Stomach (tissue), 9 donors: ENCODE measurements around the gene DHDH. TPM values are rescaled to one million over a fixed set of nuclear protein-coding genes. Genes with fewer than 3 reads are reported as not detected.

Experiments
- DNase-seq, 2 donors: peaks; one replicate each; pipeline versions ENCODE4 v3.0.0 to v3.0.0-alpha.2; 2013 to 2019
- H3K27ac ChIP-seq, 5 donors: fragments of 200-600 bp in 4 of 5; sonication (generic) in 4 of 5; one replicate each; pipeline ENCODE4 v1.5.1; 2013 to 2019; ENCODE audit warnings: mild to moderate bottlenecking in 1 of 5, moderate library complexity in 1 of 5
- H3K27me3 ChIP-seq, 3 donors: fragments of 200-600 bp; sonication (generic); one replicate each; pipeline ENCODE4 v1.5.1; 2017 to 2019; ENCODE audit warnings: mixed run types in 1 of 3
- H3K36me3 ChIP-seq, 4 donors: fragments of 200-600 bp; sonication (generic); 1 replicate in 3 of 4; 2 replicates in 1 of 4; pipeline ENCODE4 v1.5.1; 2016 to 2019
- H3K4me1 ChIP-seq, 4 donors: fragments of 200-600 bp; sonication (generic); one replicate each; pipeline ENCODE4 v1.5.1; 2016 to 2019
- H3K4me3 ChIP-seq, 4 donors: fragments of 200-600 bp; sonication (generic) in 3 of 4; one replicate each; pipeline ENCODE4 v1.5.1; 2016 to 2019; ENCODE audit warnings: mild to moderate bottlenecking in 1 of 4
- H3K9me3 ChIP-seq, 4 donors: fragments of 200-600 bp; sonication (generic); one replicate each; pipeline ENCODE4 v1.5.1; 2016 to 2019
- CTCF ChIP-seq, 7 experiments: fragments of 450-650 bp in 4 of 7; fragments of 200-600 bp in 3 of 7; sonication (generic) in 3 of 7; IDR thresholded peaks; one replicate each; pipeline ENCODE4 v1.5.1; 2016 to 2019; ENCODE audit warnings: antibody characterized with exemption in 7 of 7, control low read depth in 2 of 7, mild to moderate bottlenecking in 1 of 7
- EP300 ChIP-seq: sonication (generic); formaldehyde crosslinking; IDR thresholded peaks from one replicate; pipeline ENCODE4 v1.6.1; 2017; ENCODE audit warnings: antibody characterized with exemption
- POLR2A ChIP-seq, 4 donors: fragments of 450-650 bp; IDR thresholded peaks; one replicate each; pipeline ENCODE4 v1.6.1; 2016; ENCODE audit warnings: antibody characterized with exemption in 4 of 4, control low read depth in 2 of 4, mild to moderate bottlenecking in 1 of 4, moderate library complexity in 1 of 4
- POLR2AphosphoS5 ChIP-seq, 3 donors: sonication (generic); formaldehyde crosslinking; IDR thresholded peaks; one replicate each; pipeline ENCODE4 v1.6.1; 2016; ENCODE audit warnings: antibody characterized with exemption in 3 of 3
- WGBS, 5 donors: extraction: QIAGEN DNeasy Blood & Tissue Kit in 3 of 5; methylation state at CpG; one replicate each; pipeline versions ENCODE4 v1.1.5 to v1.1.7; 2013 to 2018; 5-methylcytosine and 5-hydroxymethylcytosine counted together
- intact Hi-C: fragments of 100-400 bp; cut with DNase I; formaldehyde crosslinking; loops from one replicate; pipeline ENCODE4 v1.15.1; 2023; ENCODE audit warnings: low total_unique reads
- polyA plus RNA-seq, 3 donors: library from polyadenylated mRNA; stranded (reverse); fragments of 200-250 nt; gene quantifications; one replicate each; pipeline ENCODE4 v1.2.3, GENCODE V29; 2013
- total RNA-seq, 5 donors: library from RNA; depleted of rRNA; stranded (reverse); fragments of >200 nt; gene quantifications; one replicate each; pipeline versions ENCODE4 v1.1.0 to v1.2.3, GENCODE V29; 2014 to 2016
- donor health status: healthy with polysubstance abuse.
- donor health status: Bipolar disorder and iron deficiency.
- donor health status: healthy.

Gene DHDH
- total and polyA plus RNA-seq, 8 donors: 0.89 to 1.2 (median 0.93) TPM; not detected in 5

- H3K36me3 ChIP-seq: peaks cover 35 to 71% (median 68%) of the 10 kb centered on the region in 4 donors
- DNase-seq: peak in 1 of 2 donors; percentile 35
- H3K4me3 ChIP-seq: no peak overlapping the region
- peaks cover 30 to 70% (median 50%) of the 10 kb centered on the region in 4 donors for H3K4me1 ChIP-seq
- intact Hi-C loops: no loop called here
- H3K9me3 ChIP-seq: no peaks in the 10 kb centered on the region
- peak overlapping the region; percentile 11 to 97 (median 94) for H3K27ac ChIP-seq
- no peaks in the 10 kb centered on the region for H3K27me3 ChIP-seq
- no peak for TF ChIP-seq POLR2A (IDR thresholded peaks at IDR 0.05)
- TF ChIP-seq CTCF (IDR thresholded peaks at IDR 0.05): no peak
- peak in 1 of 3 donors; percentile 16 for TF ChIP-seq POLR2AphosphoS5 (IDR thresholded peaks at IDR 0.05)
- TF ChIP-seq EP300: no peak
- 53 to 61% (median 59%) methylated on average over 4 of the region's 4 CpGs for WGBS, 5 donors
Measured at GRCh38 chr19:48968179-48968661, 34.7 kb downstream of the DHDH start.

GRCh38 chr19:48968813-48969218, 35.3 kb downstream of the DHDH start:
- H3K27me3 ChIP-seq: no peaks in the 10 kb centered on the region
- 67 to 82% (median 71%) methylated on average over 15 of the region's 15 CpGs for WGBS, 5 donors
- no peak overlapping the region for H3K4me3 ChIP-seq
- H3K9me3 ChIP-seq: no peaks in the 10 kb centered on the region
- H3K27ac ChIP-seq: peak overlapping the region in 4 of 5 donors; percentile 93 to 97 (median 96)
- peak in 1 of 4 donors; percentile 20 for TF ChIP-seq POLR2A (IDR thresholded peaks at IDR 0.05)
- no peak for TF ChIP-seq POLR2AphosphoS5 (IDR thresholded peaks at IDR 0.05)
- no peak for TF ChIP-seq CTCF (IDR thresholded peaks at IDR 0.05)
- peaks cover 38 to 77% (median 74%) of the 10 kb centered on the region in 4 donors for H3K36me3 ChIP-seq
- intact Hi-C loops: no loop called here
- DNase-seq: no peak
- H3K4me1 ChIP-seq: peaks cover 24 to 64% (median 44%) of the 10 kb centered on the region in 4 donors

GRCh38 chr19:48969276-48970138, 36.0 kb downstream of the DHDH start:
- TF ChIP-seq CTCF (IDR thresholded peaks at IDR 0.05) (no peak), POLR2AphosphoS5 (IDR thresholded peaks at IDR 0.05) (peak in 1 of 3 donors; percentile 29)
- Histone ChIP-seq H3K4me3 (no peak overlapping the region), H3K4me1 (peaks cover 17 to 57% (median 37%) of the 10 kb centered on the region in 4 donors), H3K27me3 (no peaks in the 10 kb centered on the region), H3K27ac (peak overlapping the region in 3 of 5 donors; percentile 93 to 97 (median 97)), H3K36me3 (peaks cover 44 to 84% (median 81%) of the 10 kb centered on the region in 4 donors), H3K9me3 (no peaks in the 10 kb centered on the region)
- 89 to 95% (median 93%) methylated on average over 42 to 45 of the region's 45 CpGs for WGBS, 5 donors
- no peak for DNase-seq
- intact Hi-C loops: no loop called here

GRCh38 chr19:48970139-48970766, 36.8 kb downstream of the DHDH start:
- WGBS, 5 donors: 84 to 89% (median 86%) methylated on average over 21 to 23 of the region's 23 CpGs
- H3K36me3 ChIP-seq: peaks cover 44 to 89% (median 87%) of the 10 kb centered on the region in 4 donors
- no peak overlapping the region for H3K4me3 ChIP-seq
- DNase-seq: no peak
- intact Hi-C loops: no loop called here
- H3K27ac ChIP-seq: peak overlapping the region in 3 of 5 donors; percentile 20 to 51 (median 43)
- no peaks in the 10 kb centered on the region for H3K9me3 ChIP-seq
- TF ChIP-seq EP300: no peak
- TF ChIP-seq POLR2A (IDR thresholded peaks at IDR 0.05): no peak
- TF ChIP-seq POLR2AphosphoS5 (IDR thresholded peaks at IDR 0.05): no peak
- no peak for TF ChIP-seq CTCF (IDR thresholded peaks at IDR 0.05)
- no peaks in the 10 kb centered on the region for H3K27me3 ChIP-seq
- peaks cover 14 to 53% (median 33%) of the 10 kb centered on the region in 4 donors for H3K4me1 ChIP-seq
